GM12878 (cell line): ENCODE results near the gene FNDC3B. TPM values are rescaled to one million over a fixed set of nuclear protein-coding genes. Genes with fewer than 3 reads are reported as not detected.

Experiments used
- BMI1 ChIP-seq: fragments of 450-650 bp; IDR thresholded peaks from 2 replicates; pipeline ENCODE4 v1.6.1; 2016; ENCODE audit warnings: mild to moderate bottlenecking, moderate library complexity, borderline replicate concordance
- CBX5 ChIP-seq: sonication (generic); IDR thresholded peaks from 2 replicates; pipeline ENCODE4 v1.6.1; 2016; ENCODE audit warnings: low read depth, moderate library complexity, mild to moderate bottlenecking, inconsistent platforms
- EP300 ChIP-seq, 2 experiments: fragments of 150-350 bp in 1 of 2; IDR thresholded peaks; 2 replicates each; pipeline ENCODE4 v1.6.1; 2011 to 2012; ENCODE audit warnings: low read depth in 2 of 2, low read length in 2 of 2, borderline replicate concordance in 1 of 2, improper control_type of control experiment in 1 of 2, inconsistent platforms in 1 of 2; ENCODE audit not compliant: control insufficient read depth in 1 of 2
- ESRRA ChIP-seq: IDR thresholded peaks from 2 replicates; pipeline ENCODE4 v1.6.1; 2012; ENCODE audit warnings: mild to moderate bottlenecking, low read length, improper control_type of control experiment
- GATAD2B ChIP-seq: fragments of 450-650 bp; conservative IDR thresholded peaks from 2 replicates; pipeline ENCODE4 v1.6.1; 2017; ENCODE audit warnings: low read depth, mild to moderate bottlenecking, moderate library complexity
- NKRF ChIP-seq: fragments of 450-650 bp; conservative IDR thresholded peaks from 2 replicates; pipeline ENCODE4 v1.6.1; 2017; ENCODE audit warnings: mild to moderate bottlenecking, moderate library complexity
- POLR2AphosphoS5 ChIP-seq: IDR thresholded peaks from 2 replicates; pipeline ENCODE4 v1.6.1; 2011; ENCODE audit warnings: mild to moderate bottlenecking, low read length, inconsistent platforms
- RELB ChIP-seq: fragments of 450-650 bp; IDR thresholded peaks from 2 replicates; pipeline ENCODE4 v1.6.1; 2017; ENCODE audit warnings: low read depth, mild to moderate bottlenecking, moderate library complexity
- SMARCA5 ChIP-seq: fragments of 450-650 bp; IDR thresholded peaks from 2 replicates; pipeline ENCODE4 v1.6.1; 2017; ENCODE audit warnings: mild to moderate bottlenecking
- ZBTB11 ChIP-seq: fragments of 450-650 bp; formaldehyde crosslinking; IDR thresholded peaks from 2 replicates; pipeline ENCODE4 v1.5.0; 2022; ENCODE audit warnings: mild to moderate bottlenecking, missing genetic modification characterization
- ZBTB4 ChIP-seq: fragments of 450-650 bp; formaldehyde crosslinking; IDR thresholded peaks from 2 replicates; pipeline ENCODE4 v1.4.0; 2022; ENCODE audit warnings: mild to moderate bottlenecking, moderate library complexity
- ZNF622 ChIP-seq: fragments of 450-650 bp; IDR thresholded peaks from 2 replicates; pipeline ENCODE4 v1.6.1; 2017; ENCODE audit warnings: mild to moderate bottlenecking, inconsistent platforms
- ZNF687 ChIP-seq: fragments of 450-650 bp; IDR thresholded peaks from 2 replicates; pipeline ENCODE4 v1.6.1; 2017; ENCODE audit warnings: mild to moderate bottlenecking, moderate library complexity
- polyA plus RNA-seq, 11 experiments: library from polyadenylated mRNA; depleted of rRNA in 4 of 11; unstranded in 6 of 11; stranded (reverse) in 5 of 11; fragments of >200 nt; fragmentation: Nextera tagmentation in 4 of 11; fragmentation: Illumina TruSeq in 1 of 11; extraction: Ambion mirVana in 4 of 11; extraction: Trizol in 1 of 11; gene quantifications; 1 replicate in 1 of 11; 2 replicates in 10 of 11; pipeline versions ENCODE4 v1.2.1 to v1.2.3, GENCODE V29; 2011 to 2016; ENCODE audit warnings: inconsistent platforms in 2 of 11, missing spikeins in 2 of 11, low read depth in 1 of 11
- total RNA-seq, 4 experiments: library from RNA; depleted of rRNA in 3 of 4; stranded (reverse); fragments of >200 nt in 3 of 4; fragmentation: Illumina TruSeq in 1 of 4; extraction: Trizol in 1 of 4; gene quantifications; 2 replicates each; pipeline versions ENCODE4 v1.2.1 to v1.2.3, GENCODE V29; 2013 to 2021

FNDC3B gene
- total and polyA plus RNA-seq, 10 of the 15 experiments (the other 5 are each of a cell fraction or from before 2014, with no cell fraction given), result 7.9 to 35.0 (median 18.5) TPM

- TF ChIP-seq ZNF687 (peak; percentile 82; the same call in 1 of the 2 replicates), ZBTB11 (no peak), ZNF622 (no peak), CBX5 (peak; percentile 68; the same call in 1 of the 2 replicates), SMARCA5 (0 out of 2 replicates have a peak, but pooled peaks have one; percentile 40), BMI1 (peak; percentile 38; the same call in 1 of the 2 replicates), RELB (peak; percentile 83), ZBTB4 (CRISPR knock-in tag) (no peak), NKRF (0 out of 2 replicates have a peak, but pooled peaks have one; percentile 51), POLR2AphosphoS5 (0 out of 2 replicates have a peak, but pooled peaks have one; percentile 41), GATAD2B (peak; percentile 88), EP300 (IDR thresholded peaks at IDR 0.05; ENCODE audit: borderline replicate concordance in 1 of 2, control insufficient read depth in 1 of 2, low read depth in 2 of 2, low read length in 2 of 2) (peak; percentile 39 to 60; a peak in 2 of 4 replicates), ESRRA (no peak)
These were observed 99.6 kb downstream of the FNDC3B start (continued) for GRCh38 chr3:172138792-172139507.
